ENCODE measurements around the gene HASPIN.
"Not testable (repeated sequence)": the region's sequence is repeated elsewhere in the genome, so short reads cannot be mapped to it uniquely, and the experiment has no call there.

The HASPIN gene

GRCh38 chr17:3704931-3705717 is 18.6 kb upstream of the HASPIN start:
- no peak for DNase-seq (ENCODE audit: low read depth)
- H3K4me3 ChIP-seq (ENCODE audit: low read depth, low read length), result no peak overlapping the region
- TF ChIP-seq, protein P1, sequence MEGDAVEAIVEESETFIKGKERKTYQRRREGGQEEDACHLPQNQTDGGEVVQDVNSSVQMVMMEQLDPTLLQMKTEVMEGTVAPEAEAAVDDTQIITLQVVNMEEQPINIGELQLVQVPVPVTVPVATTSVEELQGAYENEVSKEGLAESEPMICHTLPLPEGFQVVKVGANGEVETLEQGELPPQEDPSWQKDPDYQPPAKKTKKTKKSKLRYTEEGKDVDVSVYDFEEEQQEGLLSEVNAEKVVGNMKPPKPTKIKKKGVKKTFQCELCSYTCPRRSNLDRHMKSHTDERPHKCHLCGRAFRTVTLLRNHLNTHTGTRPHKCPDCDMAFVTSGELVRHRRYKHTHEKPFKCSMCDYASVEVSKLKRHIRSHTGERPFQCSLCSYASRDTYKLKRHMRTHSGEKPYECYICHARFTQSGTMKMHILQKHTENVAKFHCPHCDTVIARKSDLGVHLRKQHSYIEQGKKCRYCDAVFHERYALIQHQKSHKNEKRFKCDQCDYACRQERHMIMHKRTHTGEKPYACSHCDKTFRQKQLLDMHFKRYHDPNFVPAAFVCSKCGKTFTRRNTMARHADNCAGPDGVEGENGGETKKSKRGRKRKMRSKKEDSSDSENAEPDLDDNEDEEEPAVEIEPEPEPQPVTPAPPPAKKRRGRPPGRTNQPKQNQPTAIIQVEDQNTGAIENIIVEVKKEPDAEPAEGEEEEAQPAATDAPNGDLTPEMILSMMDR (IDR thresholded peaks at IDR 0.05; ENCODE audit: low read depth, low read length), result no peak
- no peak for TF ChIP-seq MYC (IDR thresholded peaks at IDR 0.05; ENCODE audit: low read depth, low read length)
- no peak for TF ChIP-seq POLR2A (IDR thresholded peaks at IDR 0.05; ENCODE audit: extremely low read depth, insufficient read length)
- TF ChIP-seq, protein P2, sequence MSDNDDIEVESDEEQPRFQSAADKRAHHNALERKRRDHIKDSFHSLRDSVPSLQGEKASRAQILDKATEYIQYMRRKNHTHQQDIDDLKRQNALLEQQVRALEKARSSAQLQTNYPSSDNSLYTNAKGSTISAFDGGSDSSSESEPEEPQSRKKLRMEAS (IDR thresholded peaks at IDR 0.05; ENCODE audit: low read depth, low read length), result no peak

GRCh38 chr17:3705718-3705984 is 18.1 kb upstream of the HASPIN start:
- not testable (repeated sequence) for H3K4me3 ChIP-seq (ENCODE audit: low read depth, low read length); DNase-seq (ENCODE audit: low read depth)

DNA sequence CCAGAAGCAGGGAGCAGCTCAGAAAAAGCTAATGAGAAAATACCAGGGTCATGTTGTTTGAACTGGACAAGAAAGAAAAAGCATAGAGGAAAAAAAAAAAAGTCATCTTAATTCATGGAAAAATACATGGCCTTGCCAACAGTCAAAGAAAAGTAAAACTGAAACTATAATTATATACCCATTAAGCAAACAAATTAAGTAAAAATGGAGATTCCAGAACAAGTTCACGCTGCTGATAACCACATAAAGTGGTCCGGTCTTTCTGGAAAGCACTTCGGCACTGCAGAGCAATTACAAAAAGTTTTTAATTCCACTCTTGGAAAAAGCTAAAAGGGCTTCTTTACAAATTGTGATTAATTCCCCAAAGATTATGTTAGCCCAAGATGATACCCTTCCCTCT is 15.3 kb upstream of the HASPIN start:
- no peak overlapping the region for H3K4me3 ChIP-seq (ENCODE audit: low read depth, low read length)
- DNase-seq (ENCODE audit: low read depth), result no peak
- TF ChIP-seq, protein P1 (IDR thresholded peaks at IDR 0.05; ENCODE audit: low read depth, low read length), result no peak
- TF ChIP-seq MYC (IDR thresholded peaks at IDR 0.05; ENCODE audit: low read depth, low read length), result no peak
- TF ChIP-seq, protein P2 (IDR thresholded peaks at IDR 0.05; ENCODE audit: low read depth, low read length), result no peak
- no peak for TF ChIP-seq POLR2A (IDR thresholded peaks at IDR 0.05; ENCODE audit: extremely low read depth, insufficient read length)

- TF ChIP-seq, protein P2 (IDR thresholded peaks at IDR 0.05; ENCODE audit: low read depth, low read length), result peak; percentile 64
- TF ChIP-seq, protein P1 (IDR thresholded peaks at IDR 0.05; ENCODE audit: low read depth, low read length), result no peak
- TF ChIP-seq POLR2A (IDR thresholded peaks at IDR 0.05; ENCODE audit: extremely low read depth, insufficient read length), result no peak
- peak; percentile 35; the same call in 1 of the 2 replicates for TF ChIP-seq MYC (IDR thresholded peaks at IDR 0.05; ENCODE audit: low read depth, low read length)
- no peak overlapping the region for H3K4me3 ChIP-seq (ENCODE audit: low read depth, low read length)
- peak; percentile 83 for DNase-seq (ENCODE audit: low read depth)
These were observed 12.7 kb upstream of the HASPIN start for GRCh38 chr17:3710951-3711383.

- DNase-seq (ENCODE audit: low read depth), result no peak
- TF ChIP-seq, protein P2 (IDR thresholded peaks at IDR 0.05; ENCODE audit: low read depth, low read length), result no peak
- TF ChIP-seq, protein P1 (IDR thresholded peaks at IDR 0.05; ENCODE audit: low read depth, low read length), result no peak
- TF ChIP-seq MYC (IDR thresholded peaks at IDR 0.05; ENCODE audit: low read depth, low read length) (no peak), POLR2A (IDR thresholded peaks at IDR 0.05; ENCODE audit: extremely low read depth, insufficient read length) (no peak)
- no peak overlapping the region for H3K4me3 ChIP-seq (ENCODE audit: low read depth, low read length)
These were observed 10.8 kb upstream of the HASPIN start for GRCh38 chr17:3712811-3713463.

DNA sequence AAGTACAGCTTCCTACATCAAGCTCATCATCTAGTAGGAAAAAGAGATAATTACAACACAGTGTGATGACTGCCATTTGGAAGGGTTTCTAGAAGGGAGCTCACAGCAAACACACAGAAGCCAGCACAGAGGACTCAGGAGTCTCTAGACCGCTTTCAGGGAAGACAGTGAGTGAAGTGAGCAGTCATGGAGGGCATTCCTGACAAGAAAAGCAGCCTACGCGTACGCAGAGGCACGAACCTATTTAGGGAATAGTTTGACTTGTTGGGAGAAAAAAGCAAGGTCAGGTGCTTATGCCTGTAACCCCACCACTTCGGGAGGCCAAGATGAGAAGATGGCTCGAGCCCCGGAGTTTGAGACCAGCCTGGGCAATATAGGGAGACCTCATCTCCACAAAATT is 8.4 kb upstream of the HASPIN start:
- no peak for DNase-seq (ENCODE audit: low read depth)
- H3K4me3 ChIP-seq (ENCODE audit: low read depth, low read length), result no peak overlapping the region
- no peak for TF ChIP-seq POLR2A (IDR thresholded peaks at IDR 0.05; ENCODE audit: extremely low read depth, insufficient read length)
- TF ChIP-seq, protein P1 (IDR thresholded peaks at IDR 0.05; ENCODE audit: low read depth, low read length), result no peak
- no peak for TF ChIP-seq MYC (IDR thresholded peaks at IDR 0.05; ENCODE audit: low read depth, low read length)
- TF ChIP-seq, protein P2 (IDR thresholded peaks at IDR 0.05; ENCODE audit: low read depth, low read length), result no peak

All from NB4 (cell line).